K562 (cell line): ENCODE results near the gene CEP57. TPM values are rescaled to one million over a fixed set of nuclear protein-coding genes. Genes with fewer than 3 reads are reported as not detected.

ENCODE experiments used
- ATAC-seq: fragments of 200-7000 bp; cut with Tn5 transposase; 3 replicates; pipeline ENCODE4 v1.9.1; 2020; ENCODE audit warnings: moderate library complexity
- BruUV-seq: library from RNA; stranded (reverse); fragments of 400-500 nt; replicated peaks from 2 replicates; lab custom pipeline; 2021; lab: Mats Ljungman, UMichigan
- CTCF ChIA-PET: fragments of 300-600 bp; formaldehyde crosslinking; extraction: SDS; loops from one replicate; lab custom pipeline; 2021; ENCODE audit warnings: low intra/inter-chr PET ratio; lab: Yijun Ruan, JAX
- POLR2A ChIA-PET: fragments of 300-600, 350-650 bp; sonication (Branson Sonifier 250); formaldehyde crosslinking; extraction: SDS; loops from one replicate; lab custom pipeline; 2021; ENCODE audit warnings: antibody characterized with exemption, inconsistent platforms; lab: Yijun Ruan, JAX
- DNase-seq, 4 experiments: peaks; one replicate each; pipeline versions ENCODE4 v3.0.0 to v3.0.0-alpha.2; 2011 to 2018; ENCODE audit warnings: low spot score in 3 of 4, mixed read lengths in 3 of 4; ENCODE audit errors: extremely low read depth in 1 of 4
- FAIRE-seq: peaks from 2 replicates; lab custom pipeline; 2011; peaks lifted over from hg19 to GRCh38; lab: Jason Lieb, UNC
- H2AFZ ChIP-seq: 2 replicates; pipeline ENCODE4 v1.6.0; 2011; ENCODE audit warnings: low read depth, low read length, control low read depth, inconsistent platforms
- H3K27ac ChIP-seq: fragments of 200-600 bp; 3 replicates; pipeline ENCODE4 v1.8.0; 2011; ENCODE audit warnings: low read depth, mild to moderate bottlenecking, control low read depth, inconsistent platforms, low read length, moderate library complexity, mixed read lengths; ENCODE audit errors: extremely low read depth
- H3K27me3 ChIP-seq, 2 experiments: fragments of 300-600 bp in 1 of 2; 2 replicates in 1 of 2; 3 replicates in 1 of 2; pipeline versions ENCODE4 v1.6.0 to v1.8.0; 2011; ENCODE audit warnings: inconsistent platforms in 2 of 2, low read length in 2 of 2, mild to moderate bottlenecking in 1 of 2, mixed read lengths in 1 of 2, moderate library complexity in 1 of 2; ENCODE audit not compliant: control insufficient read depth in 2 of 2, insufficient read depth in 2 of 2
- H3K36me3 ChIP-seq: fragments of 300-600 bp; 3 replicates; pipeline ENCODE4 v1.8.0; 2011; ENCODE audit warnings: mild to moderate bottlenecking, low read length, inconsistent platforms; ENCODE audit not compliant: control insufficient read depth, insufficient read depth
- H3K4me1 ChIP-seq, 2 experiments: fragments of 200-600 bp in 1 of 2; replicated peaks in 1 of 2; 2 replicates in 1 of 2; 3 replicates in 1 of 2; pipeline versions ENCODE4 v1.5.1 to v1.8.0; 2011; ENCODE audit warnings: inconsistent platforms in 2 of 2, low read length in 2 of 2, mild to moderate bottlenecking in 1 of 2, mixed read lengths in 1 of 2, moderate library complexity in 1 of 2; ENCODE audit not compliant: control insufficient read depth in 2 of 2, insufficient read depth in 2 of 2
- H3K4me2 ChIP-seq: 2 replicates; pipeline ENCODE4 v1.6.1; 2011; ENCODE audit warnings: low read length, control low read depth, inconsistent platforms, mixed read lengths; ENCODE audit not compliant: insufficient read depth
- H3K4me3 ChIP-seq: fragments of 200-600 bp; sonication (generic), shearing (Covaris generic); 2 replicates; pipeline ENCODE4 v1.5.1; 2016; ENCODE audit warnings: control low read depth, inconsistent platforms
- H3K79me2 ChIP-seq: fragments of 200-600 bp; 3 replicates; pipeline ENCODE4 v1.8.0; 2011; ENCODE audit warnings: low read length, inconsistent platforms; ENCODE audit not compliant: control insufficient read depth, insufficient read depth
- H3K9ac ChIP-seq, 2 experiments: 2 replicates each; pipeline versions ENCODE4 v1.6.0 to v1.6.1; 2011; ENCODE audit warnings: low read depth in 2 of 2, low read length in 2 of 2, control low read depth in 1 of 2, inconsistent platforms in 1 of 2, mild to moderate bottlenecking in 1 of 2, mixed read lengths in 1 of 2; ENCODE audit not compliant: insufficient read depth in 1 of 2
- H3K9me1 ChIP-seq: one replicate; pipeline ENCODE4 v1.6.0; 2011; ENCODE audit warnings: inconsistent platforms, mild to moderate bottlenecking, low read length, moderate library complexity; ENCODE audit not compliant: control insufficient read depth, insufficient read depth
- H3K9me3 ChIP-seq: replicated peaks from 2 replicates; pipeline ENCODE4 v1.5.1; 2011; ENCODE audit warnings: low read depth, low read length, inconsistent platforms; ENCODE audit not compliant: control insufficient read depth, insufficient read depth
- H4K20me1 ChIP-seq: replicated peaks from 2 replicates; pipeline ENCODE4 v1.6.1; 2011; ENCODE audit warnings: low read length, inconsistent platforms, mixed read lengths; ENCODE audit not compliant: control insufficient read depth, insufficient read depth
- CC2D1A ChIP-seq: fragments of 450-650 bp; IDR thresholded peaks from 2 replicates; pipeline ENCODE4 v1.6.1; 2017; ENCODE audit warnings: mild to moderate bottlenecking
- DIDO1 ChIP-seq: fragments of 450-650 bp; IDR thresholded peaks from 2 replicates; pipeline ENCODE4 v1.6.1; 2016; ENCODE audit warnings: low read depth, missing biosample characterization, missing genetic modification characterization
- HDAC3 ChIP-seq: fragments of 450-650 bp; IDR thresholded peaks from 2 replicates; pipeline ENCODE4 v1.6.1; 2018; ENCODE audit warnings: borderline replicate concordance, mild to moderate bottlenecking, moderate library complexity; ENCODE audit not compliant: partially characterized antibody
- POLR2H ChIP-seq: IDR thresholded peaks from 2 replicates; pipeline ENCODE4 v1.6.1; 2016; ENCODE audit warnings: missing genetic modification characterization, low read depth, mild to moderate bottlenecking, control low read depth, missing compliant biosample characterization, moderate library complexity
- RBBP5 ChIP-seq: fragments of 200-600 bp; sonication (generic); IDR thresholded peaks from 2 replicates; pipeline ENCODE4 v1.6.1; 2012; ENCODE audit warnings: borderline replicate concordance, mild to moderate bottlenecking, low read length, control low read depth, inconsistent platforms; ENCODE audit not compliant: insufficient read depth, poor library complexity, severe bottlenecking
- WGBS: fragments of 100-300 bp; shearing (Covaris generic); methylation state at CpG from one replicate; pipeline ENCODE4 v1.1.6; 2016; ENCODE audit warnings: low coverage, mixed read lengths; ENCODE audit not compliant: insufficient coverage; ENCODE audit errors: missing lambda C conversion rate; 5-methylcytosine and 5-hydroxymethylcytosine counted together
- in situ Hi-C: fragments of 300-500 bp; cut with MboI; formaldehyde crosslinking; loops from 4 replicates; pipeline ENCODE4 v1.15.0; 2018; ENCODE audit warnings: inconsistent platforms, mixed read lengths
- intact Hi-C: fragments of 100-400 bp; cut with micrococcal nuclease; formaldehyde crosslinking; loops from 2 replicates; pipeline ENCODE4 v1.14.2; 2022
- polyA plus RNA-seq, 8 experiments: library from polyadenylated mRNA; depleted of rRNA in 4 of 8; stranded (reverse) in 5 of 8; unstranded in 3 of 8; fragments of >200 nt; fragmentation: Nextera tagmentation in 2 of 8; fragmentation: Illumina TruSeq in 1 of 8; extraction: Ambion mirVana in 2 of 8; extraction: Trizol in 1 of 8; gene quantifications; 2 replicates each; pipeline versions ENCODE4 v1.2.1 to v1.2.3, GENCODE V29; 2011 to 2014; ENCODE audit warnings: inconsistent platforms in 1 of 8, missing spikeins in 1 of 8
- total RNA-seq, 7 experiments: library from RNA; depleted of rRNA in 6 of 7; stranded (reverse); fragments of >200 nt in 6 of 7; fragmentation: Illumina TruSeq in 2 of 7; extraction: Trizol in 2 of 7; gene quantifications; 2 replicates each; pipeline versions ENCODE4 v1.2.1 to v1.2.3, GENCODE V29; 2011 to 2021; ENCODE audit warnings: low replicate concordance in 1 of 7
- TF ChIP-seq, protein P1 (sequence below): fragments of 450-650 bp; IDR thresholded peaks from 2 replicates; pipeline ENCODE4 v1.6.1; 2018; ENCODE audit not compliant: partially characterized antibody
- TF ChIP-seq, protein P2 (sequence below): fragments of 250-450 bp; sonication (Bioruptor Pico); IDR thresholded peaks from 2 replicates; pipeline ENCODE4 v1.5.1; 2021; ENCODE audit warnings: mild to moderate bottlenecking

The CEP57 gene
- total and polyA plus RNA-seq, 9 of the 15 experiments (the other 6 are each of a cell fraction or from before 2014, with no cell fraction given), result 25.1 to 88.1 (median 65.2) TPM

DNA sequence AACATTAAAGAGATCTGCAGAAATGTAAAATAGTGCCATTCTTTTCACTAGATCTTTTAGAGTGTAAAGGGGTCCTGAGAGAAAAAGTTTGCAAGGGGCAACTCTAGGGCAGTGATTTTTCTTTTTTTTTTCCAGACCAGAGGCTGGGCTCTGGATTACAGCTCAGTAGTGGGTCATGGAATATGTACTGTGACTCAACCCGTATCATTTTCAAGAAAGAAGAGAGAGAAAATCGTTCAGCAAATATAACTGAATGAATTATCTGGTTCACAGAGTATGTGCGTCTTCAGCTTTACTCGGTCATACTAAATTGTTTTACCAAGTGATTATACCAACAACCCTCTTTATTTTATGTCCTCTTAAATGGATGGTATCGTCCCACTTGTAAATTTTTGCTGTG, 3.8 kb downstream of the CEP57 start:
- intact Hi-C loops, result loop anchor here (5.0 kb wide), 1 partner anchor 448 kb away; no protein-coding TSS in a partner anchor
- TF ChIP-seq, protein P1, sequence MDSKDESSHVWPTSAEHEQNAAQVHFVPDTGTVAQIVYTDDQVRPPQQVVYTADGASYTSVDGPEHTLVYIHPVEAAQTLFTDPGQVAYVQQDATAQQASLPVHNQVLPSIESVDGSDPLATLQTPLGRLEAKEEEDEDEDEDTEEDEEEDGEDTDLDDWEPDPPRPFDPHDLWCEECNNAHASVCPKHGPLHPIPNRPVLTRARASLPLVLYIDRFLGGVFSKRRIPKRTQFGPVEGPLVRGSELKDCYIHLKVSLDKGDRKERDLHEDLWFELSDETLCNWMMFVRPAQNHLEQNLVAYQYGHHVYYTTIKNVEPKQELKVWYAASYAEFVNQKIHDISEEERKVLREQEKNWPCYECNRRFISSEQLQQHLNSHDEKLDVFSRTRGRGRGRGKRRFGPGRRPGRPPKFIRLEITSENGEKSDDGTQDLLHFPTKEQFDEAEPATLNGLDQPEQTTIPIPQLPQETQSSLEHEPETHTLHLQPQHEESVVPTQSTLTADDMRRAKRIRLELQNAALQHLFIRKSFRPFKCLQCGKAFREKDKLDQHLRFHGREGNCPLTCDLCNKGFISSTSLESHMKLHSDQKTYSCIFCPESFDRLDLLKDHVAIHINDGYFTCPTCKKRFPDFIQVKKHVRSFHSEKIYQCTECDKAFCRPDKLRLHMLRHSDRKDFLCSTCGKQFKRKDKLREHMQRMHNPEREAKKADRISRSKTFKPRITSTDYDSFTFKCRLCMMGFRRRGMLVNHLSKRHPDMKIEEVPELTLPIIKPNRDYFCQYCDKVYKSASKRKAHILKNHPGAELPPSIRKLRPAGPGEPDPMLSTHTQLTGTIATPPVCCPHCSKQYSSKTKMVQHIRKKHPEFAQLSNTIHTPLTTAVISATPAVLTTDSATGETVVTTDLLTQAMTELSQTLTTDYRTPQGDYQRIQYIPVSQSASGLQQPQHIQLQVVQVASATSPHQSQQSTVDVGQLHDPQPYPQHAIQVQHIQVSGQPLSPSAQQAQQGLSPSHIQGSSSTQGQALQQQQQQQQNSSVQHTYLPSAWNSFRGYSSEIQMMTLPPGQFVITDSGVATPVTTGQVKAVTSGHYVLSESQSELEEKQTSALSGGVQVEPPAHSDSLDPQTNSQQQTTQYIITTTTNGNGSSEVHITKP, result peak; percentile 8
- TF ChIP-seq RBBP5 (no peak), DIDO1 (no peak), HDAC3 (no peak), CC2D1A (no peak), POLR2H (tag) (no peak)
- TF ChIP-seq, protein P2, sequence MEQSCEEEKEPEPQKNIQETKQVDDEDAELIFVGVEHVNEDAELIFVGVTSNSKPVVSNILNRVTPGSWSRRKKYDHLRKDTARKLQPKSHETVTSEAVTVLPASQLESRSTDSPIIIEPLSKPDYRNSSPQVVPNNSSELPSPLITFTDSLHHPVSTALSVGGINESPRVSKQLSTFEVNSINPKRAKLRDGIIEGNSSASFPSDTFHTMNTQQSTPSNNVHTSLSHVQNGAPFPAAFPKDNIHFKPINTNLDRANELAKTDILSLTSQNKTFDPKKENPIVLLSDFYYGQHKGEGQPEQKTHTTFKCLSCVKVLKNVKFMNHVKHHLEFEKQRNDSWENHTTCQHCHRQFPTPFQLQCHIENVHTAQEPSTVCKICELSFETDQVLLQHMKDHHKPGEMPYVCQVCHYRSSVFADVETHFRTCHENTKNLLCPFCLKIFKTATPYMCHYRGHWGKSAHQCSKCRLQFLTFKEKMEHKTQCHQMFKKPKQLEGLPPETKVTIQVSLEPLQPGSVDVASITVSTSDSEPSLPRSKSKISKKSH, result no peak
- POLR2A ChIA-PET, result interaction anchor here (0.6 to 1.2 kb wide), 2 partner anchors 22 to 45 kb away, joined by 3 read pairs; no protein-coding TSS in a partner anchor

More for the DNA sequence above, 3.8 kb downstream of the CEP57 start:
- Histone ChIP-seq H2AFZ (no peak overlapping the region), H3K9me1 (no peaks in the 10 kb centered on the region), H3K79me2 (peaks cover 88% of the 10 kb centered on the region), H3K27ac (peak overlapping the region; percentile 20; the same call in 2 of the 3 replicates), H3K27me3 (no peaks in the 10 kb centered on the region), H3K4me1 (peaks cover 2 to 10% of the 10 kb centered on the region in 2 experiments; a peak in 4 of 5 replicates), H3K9me3 (no peaks in the 10 kb centered on the region), H3K9ac (peak overlapping the region in 1 of 2 experiments; percentile 3; a peak in 1 of 4 replicates), H3K36me3 (peaks cover 21% of the 10 kb centered on the region; the same call in 2 of the 3 replicates), H4K20me1 (no peaks in the 10 kb centered on the region), H3K4me3 (no peak overlapping the region), H3K4me2 (peak overlapping the region; percentile 46)
- CTCF ChIA-PET, result no interaction called here
- no TSS peak for BruUV-seq
- in situ Hi-C loops, result no loop called here
- DNase-seq (no peak), ATAC-seq (no peak), FAIRE-seq (no peak)
- WGBS, result 26% methylated on average over 5 of the region's 5 CpGs
